ENCODE results near the gene HRCT1. TPM values are rescaled to one million over a fixed set of nuclear protein-coding genes. Genes with fewer than 3 reads are reported as not detected.

The HRCT1 gene
- total and polyA plus RNA-seq, 10 donors: 0.52 to 2.5 (median 0.91) TPM; not detected in 4

GRCh38 chr9:35938474-35939356 lies 32.7 kb downstream of the HRCT1 start:
- DNase-seq: no peak
- WGBS, 5 donors: 80 to 90% (median 85%) methylated on average over 10 of the region's 10 CpGs
- H3K36me3 ChIP-seq: no peaks in the 10 kb centered on the region
- peak overlapping the region in 1 of 8 donors; percentile 12 for H3K27ac ChIP-seq
- H3K27me3 ChIP-seq (replicated peaks in 1 of 7): peaks cover 0 to 10% (median 0%) of the 10 kb centered on the region in 7 donors
- no peaks in the 10 kb centered on the region for H3K9me3 ChIP-seq
- H3K4me3 ChIP-seq: no peak overlapping the region
- intact Hi-C loops (cut with DNase I; ENCODE audit: low total_unique reads): no loop called here
- H3K4me1 ChIP-seq: peaks cover 0 to 37% (median 8%) of the 10 kb centered on the region in 6 donors
- TF ChIP-seq CTCF (IDR thresholded peaks at IDR 0.05 in 8 of 11, conservative IDR thresholded peaks at IDR 0.05 in 3 of 11): no peak
- no peak for TF ChIP-seq POLR2A (IDR thresholded peaks at IDR 0.05)
- no peak for TF ChIP-seq POLR2AphosphoS5 (IDR thresholded peaks at IDR 0.05)

- peaks cover 0 to 37% (median 8%) of the 10 kb centered on the region in 6 donors for H3K4me1 ChIP-seq
- TF ChIP-seq POLR2A (IDR thresholded peaks at IDR 0.05) (no peak), CTCF (IDR thresholded peaks at IDR 0.05 in 8 of 11, conservative IDR thresholded peaks at IDR 0.05 in 3 of 11) (no peak), POLR2AphosphoS5 (IDR thresholded peaks at IDR 0.05) (no peak)
- no peaks in the 10 kb centered on the region for H3K36me3 ChIP-seq
- intact Hi-C loops (cut with DNase I; ENCODE audit: low total_unique reads): no loop called here
- DNase-seq: no peak
- H3K27ac ChIP-seq: peak overlapping the region in 3 of 8 donors; percentile 39 to 52 (median 44)
- H3K27me3 ChIP-seq (replicated peaks in 1 of 7): peaks cover 0 to 4% (median 0%) of the 10 kb centered on the region in 7 donors
- H3K4me3 ChIP-seq: no peak overlapping the region
- 82 to 90% (median 86%) methylated on average over 8 of the region's 8 CpGs for WGBS, 5 donors
- no peaks in the 10 kb centered on the region for H3K9me3 ChIP-seq
These were observed 33.8 kb downstream of the HRCT1 start for GRCh38 chr9:35939679-35940250.

- intact Hi-C loops (cut with DNase I; ENCODE audit: low total_unique reads): no loop called here
- no peak for DNase-seq
- Histone ChIP-seq H3K27me3 (replicated peaks in 1 of 7) (peaks cover 0 to 11% (median 0%) of the 10 kb centered on the region in 7 donors), H3K4me1 (peaks cover 0 to 46% (median 17%) of the 10 kb centered on the region in 6 donors), H3K27ac (peak overlapping the region in 5 of 8 donors; percentile 23 to 52 (median 39)), H3K9me3 (no peaks in the 10 kb centered on the region), H3K36me3 (no peaks in the 10 kb centered on the region), H3K4me3 (no peak overlapping the region)
- TF ChIP-seq CTCF (IDR thresholded peaks at IDR 0.05 in 8 of 11, conservative IDR thresholded peaks at IDR 0.05 in 3 of 11): no peak
- TF ChIP-seq POLR2AphosphoS5 (IDR thresholded peaks at IDR 0.05): peak in 1 of 3 donors; percentile 49
- WGBS, 5 donors: 52 to 70% (median 63%) methylated on average over 7 of the region's 7 CpGs
These were observed 34.7 kb downstream of the HRCT1 start for GRCh38 chr9:35940458-35941407.

All from spleen (tissue), 11 donors.